Calu3 (cell line): ENCODE results near the gene INTS3. TPM values are rescaled to one million over a fixed set of nuclear protein-coding genes. Genes with fewer than 3 reads are reported as not detected.

Source experiments
- BruUV-seq: library from RNA; stranded (reverse); fragments of 400-500 nt; replicated peaks from 2 replicates; lab custom pipeline; 2021; lab: Mats Ljungman, UMichigan
- CTCF ChIA-PET: fragments of 300-600 bp; sonication (Branson Sonifier 250); formaldehyde crosslinking; loops from one replicate; lab custom pipeline; 2022; ENCODE audit warnings: antibody characterized with exemption; lab: Charles Lee
- DNase-seq: peaks from one replicate; pipeline ENCODE4 v3.0.0; 2022
- H3K27ac Mint-ChIP-seq: one replicate; pipeline ENCODE4 v1.8.0; 2022; ENCODE audit warnings: mixed read lengths; ENCODE audit not compliant: unreplicated experiment
- H3K27me3 Mint-ChIP-seq: one replicate; pipeline ENCODE4 v1.8.0; 2022; ENCODE audit warnings: mixed read lengths; ENCODE audit not compliant: unreplicated experiment
- H3K36me3 Mint-ChIP-seq: one replicate; pipeline ENCODE4 v1.8.0; 2022; ENCODE audit warnings: mild to moderate bottlenecking, moderate library complexity, mixed read lengths; ENCODE audit not compliant: insufficient read depth, unreplicated experiment
- H3K4me1 Mint-ChIP-seq: one replicate; pipeline ENCODE4 v1.8.0; 2022; ENCODE audit warnings: mild to moderate bottlenecking, low read depth, mixed read lengths; ENCODE audit not compliant: unreplicated experiment
- H3K4me3 Mint-ChIP-seq: one replicate; pipeline ENCODE4 v1.8.0; 2022; ENCODE audit warnings: mild to moderate bottlenecking, low read depth, moderate library complexity, mixed read lengths; ENCODE audit not compliant: unreplicated experiment
- H3K9me3 Mint-ChIP-seq: one replicate; pipeline ENCODE4 v1.8.0; 2022; ENCODE audit warnings: low read depth, mixed read lengths; ENCODE audit not compliant: unreplicated experiment
- CTCF ChIP-seq: fragments of 200-600 bp; IDR thresholded peaks from one replicate; pipeline ENCODE4 v1.8.0; 2022; ENCODE audit warnings: antibody characterized with exemption; ENCODE audit not compliant: unreplicated experiment
- intact Hi-C: fragments of 100-400 bp; cut with micrococcal nuclease; formaldehyde crosslinking; loops from one replicate; pipeline ENCODE4 v1.10.0; 2022; ENCODE audit not compliant: unreplicated experiment
- total RNA-seq: library from RNA; stranded (reverse); gene quantifications from 2 replicates; pipeline ENCODE4 v1.2.3, GENCODE V29; 2022

Gene INTS3
- total RNA-seq, 1 experiment from 2014 or later = 55.9 TPM

GRCh38 chr1:153803470-153804056, 75.7 kb downstream of the INTS3 start:
- Mint-ChIP-seq H3K9me3 (no peaks in the 10 kb centered on the region), H3K27me3 (no peaks in the 10 kb centered on the region), H3K36me3 (peaks cover 20% of the 10 kb centered on the region), H3K4me1 (no peaks in the 10 kb centered on the region), H3K27ac (no peak overlapping the region), H3K4me3 (no peak overlapping the region)
- CTCF ChIA-PET = no interaction called here
- no TSS peak for BruUV-seq
- DNase-seq = no peak
- no peak for TF ChIP-seq CTCF
- intact Hi-C loops = no loop called here

GRCh38 chr1:153804112-153804511, 76.3 kb downstream of the INTS3 start:
- CTCF ChIA-PET = no interaction called here
- Mint-ChIP-seq H3K4me3 (no peak overlapping the region), H3K4me1 (no peaks in the 10 kb centered on the region)

GRCh38 chr1:153805042-153805745, 77.3 kb downstream of the INTS3 start:
- no peak overlapping the region for H3K27ac Mint-ChIP-seq
- no peak for TF ChIP-seq CTCF
- no peaks in the 10 kb centered on the region for H3K9me3 Mint-ChIP-seq
- H3K4me3 Mint-ChIP-seq = no peak overlapping the region
- H3K4me1 Mint-ChIP-seq = no peaks in the 10 kb centered on the region
- H3K36me3 Mint-ChIP-seq = peaks cover 32% of the 10 kb centered on the region
- no TSS peak for BruUV-seq
- DNase-seq = no peak
- intact Hi-C loops = no loop called here
- H3K27me3 Mint-ChIP-seq = no peaks in the 10 kb centered on the region
- CTCF ChIA-PET = no interaction called here

More at GRCh38 chr1:153804112-153804511, 76.3 kb downstream of the INTS3 start:
- no peak for DNase-seq
- Mint-ChIP-seq H3K27ac (no peak overlapping the region), H3K27me3 (no peaks in the 10 kb centered on the region), H3K9me3 (no peaks in the 10 kb centered on the region), H3K36me3 (peaks cover 25% of the 10 kb centered on the region)
- TF ChIP-seq CTCF = no peak
- no TSS peak for BruUV-seq
- intact Hi-C loops = no loop called here

GRCh38 chr1:153805886-153806719, 78.3 kb downstream of the INTS3 start:
- Mint-ChIP-seq H3K9me3 (no peaks in the 10 kb centered on the region), H3K4me1 (no peaks in the 10 kb centered on the region), H3K36me3 (peaks cover 29% of the 10 kb centered on the region), H3K27me3 (no peaks in the 10 kb centered on the region), H3K27ac (no peak overlapping the region), H3K4me3 (no peak overlapping the region)
- BruUV-seq = no TSS peak
- DNase-seq = no peak
- intact Hi-C loops = no loop called here
- TF ChIP-seq CTCF = no peak
- CTCF ChIA-PET = interaction anchor here (0.6 kb wide), 1 partner anchor 17 kb away, joined by 7 read pairs; no protein-coding TSS in a partner anchor
